ENCODE measurements around the gene SMARCB1. TPM values are rescaled to one million over a fixed set of nuclear protein-coding genes. Genes with fewer than 3 reads are reported as not detected.

The SMARCB1 gene
- polyA plus RNA-seq, 1 donor (not counting 4 experiments of a cell fraction or from before 2014, with no cell fraction given), result 95.2 TPM

DNA sequence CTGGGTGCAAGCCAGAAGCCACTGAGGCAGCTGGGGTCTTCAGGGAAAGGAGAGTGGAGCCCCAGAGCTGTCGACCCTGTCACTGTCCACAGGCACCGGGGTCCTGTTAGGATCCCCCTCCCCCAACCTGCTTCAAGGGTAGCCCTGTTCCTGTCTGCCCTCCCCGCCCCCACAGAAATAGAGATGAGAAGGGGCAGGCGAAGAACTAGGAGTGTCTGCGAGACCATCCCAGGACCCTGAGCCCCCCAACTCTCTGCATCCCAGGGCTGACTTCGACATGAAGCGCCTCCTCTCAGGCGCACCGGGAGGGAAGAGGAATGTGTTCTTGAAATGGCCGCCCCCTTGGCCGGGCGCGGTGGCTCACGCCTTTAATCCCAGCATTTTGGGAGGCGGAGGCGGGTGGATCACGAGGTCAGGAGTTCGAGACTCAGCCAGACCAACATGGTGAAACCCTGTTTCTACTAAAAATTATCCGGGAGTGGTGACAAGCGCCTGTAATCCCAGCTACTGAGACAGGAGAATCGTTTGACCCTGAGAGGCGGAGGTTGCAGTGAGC is 35.2 kb upstream of the SMARCB1 start:
- H3K4me1 ChIP-seq (ENCODE audit: control insufficient read depth, extremely low read depth, insufficient read depth, low read length), result peaks cover 11% of the 10 kb centered on the region
- H4K20me1 ChIP-seq (ENCODE audit: control insufficient read depth, extremely low read depth, insufficient read depth, low read length), result no peaks in the 10 kb centered on the region
- peak overlapping the region; percentile 86 for H3K27ac ChIP-seq (ENCODE audit: control insufficient read depth, insufficient read depth, low read length)
- dilution Hi-C loops (cut with MboI; ENCODE audit: extremely low pct_ligation_motif_present, low sequenced_read_pairs), result no loop called here
- FAIRE-seq (no peak), DNase-seq (ENCODE audit: low read depth, low spot score) (no peak)
- H3K9ac ChIP-seq (ENCODE audit: control insufficient read depth, extremely low read depth, insufficient read depth, low read length), result peak overlapping the region; percentile 90
- TF ChIP-seq, protein P1, sequence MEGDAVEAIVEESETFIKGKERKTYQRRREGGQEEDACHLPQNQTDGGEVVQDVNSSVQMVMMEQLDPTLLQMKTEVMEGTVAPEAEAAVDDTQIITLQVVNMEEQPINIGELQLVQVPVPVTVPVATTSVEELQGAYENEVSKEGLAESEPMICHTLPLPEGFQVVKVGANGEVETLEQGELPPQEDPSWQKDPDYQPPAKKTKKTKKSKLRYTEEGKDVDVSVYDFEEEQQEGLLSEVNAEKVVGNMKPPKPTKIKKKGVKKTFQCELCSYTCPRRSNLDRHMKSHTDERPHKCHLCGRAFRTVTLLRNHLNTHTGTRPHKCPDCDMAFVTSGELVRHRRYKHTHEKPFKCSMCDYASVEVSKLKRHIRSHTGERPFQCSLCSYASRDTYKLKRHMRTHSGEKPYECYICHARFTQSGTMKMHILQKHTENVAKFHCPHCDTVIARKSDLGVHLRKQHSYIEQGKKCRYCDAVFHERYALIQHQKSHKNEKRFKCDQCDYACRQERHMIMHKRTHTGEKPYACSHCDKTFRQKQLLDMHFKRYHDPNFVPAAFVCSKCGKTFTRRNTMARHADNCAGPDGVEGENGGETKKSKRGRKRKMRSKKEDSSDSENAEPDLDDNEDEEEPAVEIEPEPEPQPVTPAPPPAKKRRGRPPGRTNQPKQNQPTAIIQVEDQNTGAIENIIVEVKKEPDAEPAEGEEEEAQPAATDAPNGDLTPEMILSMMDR (optimal IDR thresholded peaks at IDR 0.05 in 1 of 3, IDR thresholded peaks at IDR 0.05 in 1 of 3, conservative IDR thresholded peaks at IDR 0.05 in 1 of 3; ENCODE audit: extremely low read depth in 1 of 3, insufficient read depth in 2 of 3, low read length in 3 of 3), result no peak
- TF ChIP-seq EZH2 (IDR thresholded peaks at IDR 0.05; ENCODE audit: low read length), result no peak
- H3K79me2 ChIP-seq (ENCODE audit: control insufficient read depth, insufficient read depth, low read length), result peaks cover 3% of the 10 kb centered on the region
- H3K4me2 ChIP-seq (ENCODE audit: control insufficient read depth, extremely low read depth, insufficient read depth, low read depth, low read length), result peak overlapping the region; percentile 77
- no peaks in the 10 kb centered on the region for H3K27me3 ChIP-seq (ENCODE audit: control insufficient read depth, extremely low read depth, insufficient read depth, low read length)
- peak overlapping the region; percentile 93 for H2AFZ ChIP-seq (ENCODE audit: control insufficient read depth, low read length)
- H3K9me1 ChIP-seq (ENCODE audit: control insufficient read depth, extremely low read depth, insufficient read depth, low read length), result no peaks in the 10 kb centered on the region
- H3K9me3 ChIP-seq (ENCODE audit: control insufficient read depth, low read depth, low read length), result no peaks in the 10 kb centered on the region
- H3K36me3 ChIP-seq (ENCODE audit: control insufficient read depth in 2 of 2, extremely low read depth in 1 of 2, insufficient read depth in 2 of 2, low read length in 2 of 2), result no peaks in the 10 kb centered on the region
- peak overlapping the region; percentile 62 to 86 (median 82) for H3K4me3 ChIP-seq (ENCODE audit: control insufficient read depth in 2 of 3, extremely low read depth in 1 of 3, insufficient read depth in 2 of 3, low read depth in 1 of 3, low read length in 3 of 3)

DNA sequence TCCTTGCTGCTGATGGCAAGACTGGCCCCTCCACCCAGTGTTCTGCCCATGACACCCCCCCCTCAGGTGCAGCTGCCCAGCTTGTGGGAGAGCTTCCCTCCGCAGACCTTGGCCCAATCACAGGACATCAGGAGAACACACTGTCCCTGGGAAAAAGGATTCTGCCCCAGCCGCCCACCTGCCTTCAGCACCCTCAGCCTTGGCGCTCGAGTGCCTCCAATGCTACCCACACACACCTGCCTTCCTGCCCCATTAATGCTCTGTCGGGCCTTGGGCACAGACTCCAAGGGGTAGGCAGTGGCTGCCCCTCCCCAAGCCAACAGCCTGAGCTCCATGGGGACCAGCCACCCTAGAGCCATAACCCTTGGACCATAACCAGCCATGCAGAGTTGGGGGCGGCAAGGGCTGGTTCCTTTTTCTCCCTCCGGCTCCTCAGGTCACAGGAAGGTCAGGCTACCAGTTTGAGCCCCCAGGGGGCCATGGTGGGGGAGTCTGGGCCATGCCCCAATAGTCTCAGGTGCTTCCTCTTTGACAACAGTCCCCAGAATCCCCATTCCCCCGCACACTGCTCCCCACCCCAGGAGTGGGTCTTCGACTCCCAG is 34.6 kb upstream of the SMARCB1 start:
- TF ChIP-seq EZH2 (IDR thresholded peaks at IDR 0.05; ENCODE audit: low read length), result no peak
- TF ChIP-seq, protein P1 (optimal IDR thresholded peaks at IDR 0.05 in 1 of 3, IDR thresholded peaks at IDR 0.05 in 1 of 3, conservative IDR thresholded peaks at IDR 0.05 in 1 of 3; ENCODE audit: extremely low read depth in 1 of 3, insufficient read depth in 2 of 3, low read length in 3 of 3), result no peak
- H3K4me2 ChIP-seq (ENCODE audit: control insufficient read depth, extremely low read depth, insufficient read depth, low read depth, low read length), result peak overlapping the region; percentile 77
- dilution Hi-C loops (cut with MboI; ENCODE audit: extremely low pct_ligation_motif_present, low sequenced_read_pairs), result no loop called here
- FAIRE-seq, result no peak
- H3K79me2 ChIP-seq (ENCODE audit: control insufficient read depth, insufficient read depth, low read length), result peaks cover 3% of the 10 kb centered on the region
- no peak overlapping the region for H3K4me3 ChIP-seq (ENCODE audit: control insufficient read depth in 2 of 3, extremely low read depth in 1 of 3, insufficient read depth in 2 of 3, low read depth in 1 of 3, low read length in 3 of 3)
- no peak for DNase-seq (ENCODE audit: low read depth, low spot score)
- H3K9me3 ChIP-seq (ENCODE audit: control insufficient read depth, low read depth, low read length), result no peaks in the 10 kb centered on the region
- no peak overlapping the region for H3K9ac ChIP-seq (ENCODE audit: control insufficient read depth, extremely low read depth, insufficient read depth, low read length)
- H3K4me1 ChIP-seq (ENCODE audit: control insufficient read depth, extremely low read depth, insufficient read depth, low read length), result peaks cover 11% of the 10 kb centered on the region
- no peak overlapping the region for H3K27ac ChIP-seq (ENCODE audit: control insufficient read depth, insufficient read depth, low read length)
- no peaks in the 10 kb centered on the region for H3K9me1 ChIP-seq (ENCODE audit: control insufficient read depth, extremely low read depth, insufficient read depth, low read length)
- H2AFZ ChIP-seq (ENCODE audit: control insufficient read depth, low read length), result no peak overlapping the region
- H3K27me3 ChIP-seq (ENCODE audit: control insufficient read depth, extremely low read depth, insufficient read depth, low read length), result no peaks in the 10 kb centered on the region
- H4K20me1 ChIP-seq (ENCODE audit: control insufficient read depth, extremely low read depth, insufficient read depth, low read length), result no peaks in the 10 kb centered on the region
- no peaks in the 10 kb centered on the region for H3K36me3 ChIP-seq (ENCODE audit: control insufficient read depth in 2 of 2, extremely low read depth in 1 of 2, insufficient read depth in 2 of 2, low read length in 2 of 2)

All from keratinocyte (primary cell).